Heart right ventricle (tissue), 16 donors: Measurements from ENCODE around the gene AZU1. TPM values are rescaled to one million over a fixed set of nuclear protein-coding genes. Genes with fewer than 3 reads are reported as not detected.
A peak's percentile ranks its signal among the peaks of the same experiment; 100 is the strongest.

Experiments
- ATAC-seq, 8 donors: fragments of 200-7000 bp; cut with Tn5 transposase; one replicate each; pipeline ENCODE4 v1.9.1; 2020; ENCODE audit warnings: mild to moderate bottlenecking in 8 of 8, moderate library complexity in 8 of 8, moderate number of reproducible peaks in 1 of 8
- DNase-seq, 2 donors: peaks; one replicate each; pipeline ENCODE4 v3.0.0-alpha.2; 2020
- H3K27ac ChIP-seq, 10 donors: fragments of 200-600 bp; sonication (generic) in 2 of 10; one replicate each; pipeline versions ENCODE4 v1.5.0 to v1.8.0; 2020 to 2022; ENCODE audit warnings: mild to moderate bottlenecking in 3 of 10
- H3K27me3 ChIP-seq, 7 donors: fragments of 200-600 bp; one replicate each; pipeline ENCODE4 v1.8.0; 2021 to 2022; ENCODE audit warnings: mild to moderate bottlenecking in 2 of 7
- H3K36me3 ChIP-seq, 9 donors: fragments of 200-600 bp; sonication (generic) in 1 of 9; one replicate each; pipeline versions ENCODE4 v1.5.0 to v1.8.0; 2020 to 2022; ENCODE audit warnings: mild to moderate bottlenecking in 2 of 9
- H3K4me1 ChIP-seq, 9 donors: fragments of 200-600 bp; sonication (generic) in 1 of 9; one replicate each; pipeline versions ENCODE4 v1.5.0 to v1.8.0; 2020 to 2022; ENCODE audit warnings: mild to moderate bottlenecking in 4 of 9
- H3K4me3 ChIP-seq, 10 donors: fragments of 200-600 bp; sonication (generic) in 2 of 10; one replicate each; pipeline versions ENCODE4 v1.5.0 to v1.8.0; 2020 to 2022; ENCODE audit warnings: mild to moderate bottlenecking in 7 of 10, moderate library complexity in 2 of 10
- H3K9me3 ChIP-seq, 11 donors: fragments of 200-600 bp in 10 of 11; sonication (generic) in 2 of 11; one replicate each; pipeline versions ENCODE4 v1.5.0 to v1.8.0; 2013 to 2022; ENCODE audit warnings: mild to moderate bottlenecking in 2 of 11, control low read depth in 1 of 11, moderate library complexity in 1 of 11
- CTCF ChIP-seq, 9 donors: fragments of 200-600 bp; sonication (generic) in 2 of 9; IDR thresholded peaks; one replicate each; pipeline versions ENCODE4 v1.5.0 to v1.8.0; 2021 to 2022; ENCODE audit warnings: antibody characterized with exemption in 9 of 9, mild to moderate bottlenecking in 5 of 9, moderate library complexity in 1 of 9
- whole genome bisulfite sequencing, 2 donors: extraction: QIAGEN DNeasy Blood & Tissue Kit; methylation state at CpG; one replicate each; pipeline ENCODE4 v1.1.7; 2013; ENCODE audit warnings: inconsistent platforms in 1 of 2; 5-methylcytosine and 5-hydroxymethylcytosine counted together
- intact Hi-C, 10 donors: fragments of 100-400 bp; cut with DNase I; formaldehyde crosslinking; loops; one replicate each; pipeline versions ENCODE4 v1.11.1 to v1.14.2; 2022
- polyA plus RNA-seq, 2 donors: library from polyadenylated mRNA; stranded (reverse); fragments of 200-250 nt; gene quantifications; one replicate each; pipeline ENCODE4 v1.2.3, GENCODE V29; 2013
- total RNA-seq, 10 donors: library from RNA; stranded (reverse); fragmentation: NEBNext Ultra II Directional in 3 of 10; extraction: Animal tissue kit (Norgen Biotek cat#: 25700) in 3 of 10; gene quantifications; one replicate each; pipeline versions ENCODE4 v1.2.1 to v1.2.4, GENCODE V29; 2021 to 2023
- donor health status: Arrhythmogenic right ventricular cardiomyopathy.
- donor health status: ischemic (EF 13 %, LVEDD 7.1; RV severe dilation, severe dysfunction).
- donor health status: healthy with polysubstance abuse.
- donor health status: DM: no; HTN: yes; CAD: no.
- donor health status: DM: no; HTN: no; CAD: no.
- donor health status: ischemic (EF 25% LVEDD 6.9; RV normal size, moderate dysfunction).
- donor health status: ischemic (EF 25% LVEDD 5.7; RV mildly dilated, moderate dysfunction).
- donor health status: healthy.
- donor health status: DM: yes; HTN: yes; CAD: no.
- donor health status: Ischemic cardiomyopathy.
- donor health status: ischemic (EF 35%, LVEDD 5.7; RV mildly dilated, moderate dysfunction).
- donor health status: nonischemic (EF 11% LVEDD 7.7; RV severe dilation, severe dysfunction).
- donor health status: DM: yes; HTN: yes; CAD: no.
- donor health status: PGD.
- donor health status: ischemic (EF 29% LVEDD 5.4; RV normal size, mild dysfunction).
- donor health status: nonischemic (EF 23%, LVEDD 6.1; RV moderate dilation, normal function).

The AZU1 gene
- total and polyA plus RNA-seq, 12 donors, result 0.06 to 1.7 TPM; not detected in 10

DNA sequence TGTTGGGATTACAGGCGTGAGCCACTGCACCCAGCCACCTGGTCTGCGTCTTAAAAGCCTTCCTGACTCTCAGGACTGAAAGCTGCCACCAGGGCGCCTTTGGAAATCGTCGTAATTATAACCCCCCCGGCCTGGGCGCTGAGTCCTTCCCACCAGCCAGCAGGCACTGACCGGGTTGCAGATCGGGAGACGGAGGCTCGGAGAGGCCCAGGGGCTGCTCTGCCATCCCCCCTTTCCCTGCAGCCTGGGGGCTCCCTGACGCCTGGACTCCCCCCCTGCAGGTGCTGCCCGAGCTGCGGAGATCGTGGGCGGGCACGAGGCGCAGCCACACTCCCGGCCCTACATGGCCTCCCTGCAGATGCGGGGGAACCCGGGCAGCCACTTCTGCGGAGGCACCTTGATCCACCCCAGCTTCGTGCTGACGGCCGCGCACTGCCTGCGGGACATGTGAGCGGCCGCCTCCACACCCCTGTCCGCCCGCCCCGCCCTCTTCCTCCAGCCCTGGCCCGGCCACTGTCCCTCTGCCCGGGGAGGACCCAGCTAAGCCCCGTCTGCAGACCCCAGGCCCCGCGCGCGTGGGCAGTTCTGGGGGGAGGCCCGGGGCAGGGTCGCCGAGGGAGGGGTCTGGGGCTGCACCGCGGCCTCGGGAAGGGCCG lies 15.7 kb downstream of the AZU1 start:
- Histone ChIP-seq H3K27me3 (peaks cover 9 to 74% (median 63%) of the 10 kb centered on the region in 7 donors), H3K4me1 (peaks cover 9 to 35% (median 13%) of the 10 kb centered on the region in 9 donors), H3K9me3 (no peaks in the 10 kb centered on the region), H3K27ac (no peak overlapping the region), H3K36me3 (no peaks in the 10 kb centered on the region), H3K4me3 (peak overlapping the region in 9 of 10 donors; percentile 3 to 42 (median 23))
- peak in 3 of 8 donors; percentile 44 to 61 (median 57) for ATAC-seq
- 4 to 5% methylated on average over 43 to 46 of the region's 46 CpGs for WGBS, 2 donors
- intact Hi-C loops, result no loop called here
- peak in 1 of 2 donors; percentile 51 for DNase-seq
- TF ChIP-seq CTCF (IDR thresholded peaks at IDR 0.05), result no peak

GRCh38 chr19:843836-844545 lies 16.4 kb downstream of the AZU1 start:
- peaks cover 9 to 34% (median 12%) of the 10 kb centered on the region in 9 donors for H3K4me1 ChIP-seq
- H3K9me3 ChIP-seq, result no peaks in the 10 kb centered on the region
- H3K27me3 ChIP-seq, result peaks cover 9 to 74% (median 64%) of the 10 kb centered on the region in 7 donors
- H3K36me3 ChIP-seq, result no peaks in the 10 kb centered on the region
- H3K27ac ChIP-seq, result no peak overlapping the region
- peak overlapping the region in 9 of 10 donors; percentile 3 to 42 (median 23) for H3K4me3 ChIP-seq
- intact Hi-C loops, result no loop called here
- DNase-seq (peak in 1 of 2 donors; percentile 36), ATAC-seq (no peak)
- 23 to 33% methylated on average over 36 to 42 of the region's 70 CpGs for WGBS, 2 donors
- no peak for TF ChIP-seq CTCF (IDR thresholded peaks at IDR 0.05)

GRCh38 chr19:844546-844971 lies 16.9 kb downstream of the AZU1 start:
- Histone ChIP-seq H3K27me3 (peaks cover 9 to 77% (median 64%) of the 10 kb centered on the region in 7 donors), H3K36me3 (no peaks in the 10 kb centered on the region), H3K9me3 (no peaks in the 10 kb centered on the region), H3K4me3 (no peak overlapping the region), H3K27ac (no peak overlapping the region), H3K4me1 (peaks cover 9 to 30% (median 12%) of the 10 kb centered on the region in 9 donors)
- WGBS, 2 donors, result 47 to 48% methylated on average over 11 of the region's 11 CpGs
- no peak for TF ChIP-seq CTCF (IDR thresholded peaks at IDR 0.05)
- ATAC-seq (no peak), DNase-seq (no peak)
- intact Hi-C loops, result no loop called here

DNA sequence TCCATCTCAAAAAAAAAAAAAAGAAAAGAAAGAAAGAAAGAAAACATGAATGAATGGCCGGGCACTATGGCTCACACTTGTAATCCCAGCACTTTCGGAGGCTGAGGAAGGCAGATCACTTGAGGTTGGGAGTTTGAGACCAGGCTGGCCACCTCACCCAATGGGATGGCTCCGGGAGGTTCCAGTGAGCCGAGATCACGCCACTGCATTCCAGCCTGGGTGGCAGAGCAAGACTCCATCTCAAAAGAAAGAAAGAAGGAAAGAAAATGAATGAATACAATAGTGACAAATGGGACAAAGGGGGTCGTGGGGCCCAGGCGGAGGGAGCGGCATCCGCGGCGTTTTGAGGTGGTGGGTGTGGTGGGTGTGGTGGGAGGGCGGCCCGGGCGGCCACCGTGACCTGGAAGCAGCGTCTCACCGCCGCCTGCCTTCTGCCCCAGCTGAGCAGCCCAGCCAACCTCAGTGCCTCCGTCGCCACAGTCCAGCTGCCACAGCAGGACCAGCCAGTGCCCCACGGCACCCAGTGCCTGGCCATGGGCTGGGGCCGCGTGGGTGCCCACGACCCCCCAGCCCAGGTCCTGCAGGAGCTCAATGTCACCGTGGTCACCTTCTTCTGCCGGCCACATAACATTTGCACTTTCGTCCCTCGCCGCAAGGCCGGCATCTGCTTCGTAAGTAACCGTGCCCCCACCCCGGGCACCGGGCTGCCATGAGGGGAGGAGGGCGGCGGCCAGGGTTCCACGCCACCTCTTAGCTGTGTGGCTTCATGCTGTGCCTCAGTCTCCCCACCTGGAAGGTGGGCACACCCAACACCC lies 18.3 kb downstream of the AZU1 start:
- no peak overlapping the region for H3K27ac ChIP-seq
- WGBS, 2 donors, result 77 to 79% methylated on average over 32 to 37 of the region's 37 CpGs
- no peaks in the 10 kb centered on the region for H3K9me3 ChIP-seq
- no peaks in the 10 kb centered on the region for H3K36me3 ChIP-seq
- ATAC-seq (no peak), DNase-seq (no peak)
- peaks cover 9 to 71% (median 58%) of the 10 kb centered on the region in 7 donors for H3K27me3 ChIP-seq
- no peak overlapping the region for H3K4me3 ChIP-seq
- no peak for TF ChIP-seq CTCF (IDR thresholded peaks at IDR 0.05)
- peaks cover 15 to 37% (median 19%) of the 10 kb centered on the region in 9 donors for H3K4me1 ChIP-seq
- intact Hi-C loops, result no loop called here
